Neural crest cell (in vitro differentiated cells): ENCODE measurements around the gene ANO4. TPM values are rescaled to one million over a fixed set of nuclear protein-coding genes. Genes with fewer than 3 reads are reported as not detected.
"Not testable (repeated sequence)": the region's sequence is repeated elsewhere in the genome, so short reads cannot be mapped to it uniquely, and the experiment has no call there.

Source experiments
- DNase-seq: peaks from one replicate; pipeline ENCODE4 v3.0.0; 2021; ENCODE audit warnings: low read depth, mixed read lengths, low spot score
- H3K27ac Mint-ChIP-seq: one replicate; pipeline ENCODE4 v1.8.0; 2021; ENCODE audit warnings: mild to moderate bottlenecking, mixed read lengths; ENCODE audit not compliant: unreplicated experiment
- H3K27me3 Mint-ChIP-seq: 2 replicates; pipeline ENCODE4 v1.8.0; 2021; ENCODE audit warnings: low read depth, mild to moderate bottlenecking, mixed read lengths
- H3K36me3 Mint-ChIP-seq: 2 replicates; pipeline ENCODE4 v1.8.0; 2021; ENCODE audit warnings: low read depth, mild to moderate bottlenecking, mixed read lengths
- H3K4me1 Mint-ChIP-seq: 2 replicates; pipeline ENCODE4 v1.8.0; 2021; ENCODE audit warnings: mixed read lengths
- H3K4me3 Mint-ChIP-seq: one replicate; pipeline ENCODE4 v1.8.0; 2021; ENCODE audit warnings: mild to moderate bottlenecking, mixed read lengths
- H3K9me3 Mint-ChIP-seq: 2 replicates; pipeline ENCODE4 v1.8.0; 2021; ENCODE audit warnings: mixed read lengths
- total RNA-seq: library from RNA; stranded (reverse); gene quantifications from 2 replicates; pipeline ENCODE4 v1.2.1, GENCODE V29; 2021
- TF ChIP-seq, protein P1 (sequence below): fragments of 200-600 bp; sonication (generic); conservative IDR thresholded peaks from 2 replicates; pipeline ENCODE4 v1.5.0; 2021; ENCODE audit warnings: antibody characterized with exemption, mild to moderate bottlenecking

The ANO4 gene
- total RNA-seq, 1 donor from 2014 or later = 0.61 TPM

GRCh38 chr12:101087920-101088319, 293.3 kb downstream of the ANO4 start:
- H3K4me3 Mint-ChIP-seq = no peak overlapping the region
- no peak overlapping the region for H3K27ac Mint-ChIP-seq
- no peak for DNase-seq

GRCh38 chr12:101089271-101089670, 294.7 kb downstream of the ANO4 start:
- Mint-ChIP-seq H3K27ac (no peak overlapping the region), H3K27me3 (no peaks in the 10 kb centered on the region), H3K4me3 (no peak overlapping the region), H3K9me3 (no peaks in the 10 kb centered on the region), H3K36me3 (no peaks in the 10 kb centered on the region), H3K4me1 (peaks cover 9% of the 10 kb centered on the region)
- TF ChIP-seq, protein P1, sequence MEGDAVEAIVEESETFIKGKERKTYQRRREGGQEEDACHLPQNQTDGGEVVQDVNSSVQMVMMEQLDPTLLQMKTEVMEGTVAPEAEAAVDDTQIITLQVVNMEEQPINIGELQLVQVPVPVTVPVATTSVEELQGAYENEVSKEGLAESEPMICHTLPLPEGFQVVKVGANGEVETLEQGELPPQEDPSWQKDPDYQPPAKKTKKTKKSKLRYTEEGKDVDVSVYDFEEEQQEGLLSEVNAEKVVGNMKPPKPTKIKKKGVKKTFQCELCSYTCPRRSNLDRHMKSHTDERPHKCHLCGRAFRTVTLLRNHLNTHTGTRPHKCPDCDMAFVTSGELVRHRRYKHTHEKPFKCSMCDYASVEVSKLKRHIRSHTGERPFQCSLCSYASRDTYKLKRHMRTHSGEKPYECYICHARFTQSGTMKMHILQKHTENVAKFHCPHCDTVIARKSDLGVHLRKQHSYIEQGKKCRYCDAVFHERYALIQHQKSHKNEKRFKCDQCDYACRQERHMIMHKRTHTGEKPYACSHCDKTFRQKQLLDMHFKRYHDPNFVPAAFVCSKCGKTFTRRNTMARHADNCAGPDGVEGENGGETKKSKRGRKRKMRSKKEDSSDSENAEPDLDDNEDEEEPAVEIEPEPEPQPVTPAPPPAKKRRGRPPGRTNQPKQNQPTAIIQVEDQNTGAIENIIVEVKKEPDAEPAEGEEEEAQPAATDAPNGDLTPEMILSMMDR = no peak
- DNase-seq = no peak

More at GRCh38 chr12:101087920-101088319, 293.3 kb downstream of the ANO4 start:
- Mint-ChIP-seq H3K4me1 (peaks cover 9% of the 10 kb centered on the region), H3K36me3 (no peaks in the 10 kb centered on the region), H3K27me3 (no peaks in the 10 kb centered on the region), H3K9me3 (no peaks in the 10 kb centered on the region)
- TF ChIP-seq, protein P1 = no peak

DNA sequence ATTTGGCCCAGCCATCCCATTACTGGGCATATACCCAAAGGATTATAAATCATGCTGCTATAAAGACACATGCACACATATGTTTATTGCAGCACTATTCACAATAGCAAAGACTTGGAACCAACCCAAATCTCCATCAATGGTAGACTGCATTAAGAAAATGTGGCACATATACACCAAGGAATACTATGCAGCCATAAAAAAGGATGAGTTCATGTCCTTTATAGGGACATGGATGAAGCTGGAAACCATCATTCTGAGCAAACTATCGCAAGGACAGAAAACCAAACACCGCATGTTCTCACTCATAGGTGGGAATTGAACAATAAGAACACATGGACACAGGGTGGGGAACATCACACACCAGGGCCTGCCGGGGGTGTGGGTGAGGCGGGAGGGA, 295.6 kb downstream of the ANO4 start:
- H3K36me3 Mint-ChIP-seq, H3K4me3 Mint-ChIP-seq, DNase-seq, H3K27ac Mint-ChIP-seq, H3K9me3 Mint-ChIP-seq, H3K27me3 Mint-ChIP-seq, H3K4me1 Mint-ChIP-seq: not testable (repeated sequence)

- no peak overlapping the region for H3K27ac Mint-ChIP-seq
- H3K4me3 Mint-ChIP-seq = no peak overlapping the region
- no peaks in the 10 kb centered on the region for H3K36me3 Mint-ChIP-seq
- H3K4me1 Mint-ChIP-seq = no peaks in the 10 kb centered on the region
- TF ChIP-seq, protein P1 = no peak
- DNase-seq = no peak
- H3K27me3 Mint-ChIP-seq = no peaks in the 10 kb centered on the region
- peaks cover 6% of the 10 kb centered on the region for H3K9me3 Mint-ChIP-seq
Observed at GRCh38 chr12:101097829-101098580, 303.4 kb downstream of the ANO4 start.

- Mint-ChIP-seq H3K36me3 (no peaks in the 10 kb centered on the region), H3K27me3 (no peaks in the 10 kb centered on the region), H3K27ac (no peak overlapping the region), H3K4me1 (peaks cover 3% of the 10 kb centered on the region), H3K9me3 (peaks cover 4% of the 10 kb centered on the region), H3K4me3 (no peak overlapping the region)
- DNase-seq = no peak
- TF ChIP-seq, protein P1 = no peak
Observed at GRCh38 chr12:101107032-101107763, 312.6 kb downstream of the ANO4 start.

- H3K4me1 Mint-ChIP-seq = peaks cover 3% of the 10 kb centered on the region
- H3K36me3 Mint-ChIP-seq = no peaks in the 10 kb centered on the region
- DNase-seq = no peak
- no peak overlapping the region for H3K4me3 Mint-ChIP-seq
- H3K27ac Mint-ChIP-seq = no peak overlapping the region
- TF ChIP-seq, protein P1 = no peak
- peaks cover 4% of the 10 kb centered on the region for H3K9me3 Mint-ChIP-seq
- H3K27me3 Mint-ChIP-seq = no peaks in the 10 kb centered on the region
Observed at GRCh38 chr12:101108130-101108529, 313.6 kb downstream of the ANO4 start.
